ENCODE results near the gene GPR141.

GPR141 gene

GRCh38 chr7:37784015-37784414 is 100.4 kb downstream of the GPR141 start:
- DNase-seq (ENCODE audit: low read depth) = no peak

- DNase-seq (ENCODE audit: low read depth) = no peak
These were observed 103.4 kb downstream of the GPR141 start for GRCh38 chr7:37786741-37787569.
